Upper lobe of right lung (tissue), 1 donor: ENCODE data around the gene ATG7. TPM values are rescaled to one million over a fixed set of nuclear protein-coding genes. Genes with fewer than 3 reads are reported as not detected.

Experiments
- ATAC-seq: fragments of 200-7000 bp; cut with Tn5 transposase; one replicate; pipeline ENCODE4 v1.9.1; 2020; ENCODE audit warnings: mild to moderate bottlenecking, moderate library complexity
- DNase-seq: peaks from one replicate; pipeline ENCODE4 v3.0.0-alpha.2; 2020
- H3K27ac ChIP-seq: fragments of 200-600 bp; one replicate; pipeline ENCODE4 v1.8.0; 2022
- H3K27me3 ChIP-seq: fragments of 200-600 bp; one replicate; pipeline ENCODE4 v1.8.0; 2022; ENCODE audit warnings: mild to moderate bottlenecking
- H3K36me3 ChIP-seq: fragments of 200-600 bp; one replicate; pipeline ENCODE4 v1.8.0; 2022
- H3K4me1 ChIP-seq: fragments of 200-600 bp; one replicate; pipeline ENCODE4 v1.8.0; 2022
- H3K4me3 ChIP-seq: fragments of 200-600 bp; one replicate; pipeline ENCODE4 v1.8.0; 2022; ENCODE audit warnings: mild to moderate bottlenecking
- H3K9me3 ChIP-seq: fragments of 200-600 bp; one replicate; pipeline ENCODE4 v1.8.0; 2022
- intact Hi-C: fragments of 100-400 bp; cut with DNase I; formaldehyde crosslinking; loops from one replicate; pipeline ENCODE4 v1.11.0; 2022
- total RNA-seq: library from RNA; stranded (reverse); fragmentation: NEBNext Ultra II Directional; extraction: Animal tissue kit (Norgen Biotek cat#: 25700); gene quantifications from one replicate; pipeline ENCODE4 v1.2.1, GENCODE V29; 2021
- TF ChIP-seq, protein P1 (sequence below): fragments of 200-600 bp; IDR thresholded peaks from one replicate; pipeline ENCODE4 v1.8.0; 2022; ENCODE audit warnings: antibody characterized with exemption
- donor health status: DM: no; HTN: yes; CAD: no; lungs with severe emphysema.

Gene ATG7
- total RNA-seq, 1 donor from 2014 or later: 49.9 TPM

DNA sequence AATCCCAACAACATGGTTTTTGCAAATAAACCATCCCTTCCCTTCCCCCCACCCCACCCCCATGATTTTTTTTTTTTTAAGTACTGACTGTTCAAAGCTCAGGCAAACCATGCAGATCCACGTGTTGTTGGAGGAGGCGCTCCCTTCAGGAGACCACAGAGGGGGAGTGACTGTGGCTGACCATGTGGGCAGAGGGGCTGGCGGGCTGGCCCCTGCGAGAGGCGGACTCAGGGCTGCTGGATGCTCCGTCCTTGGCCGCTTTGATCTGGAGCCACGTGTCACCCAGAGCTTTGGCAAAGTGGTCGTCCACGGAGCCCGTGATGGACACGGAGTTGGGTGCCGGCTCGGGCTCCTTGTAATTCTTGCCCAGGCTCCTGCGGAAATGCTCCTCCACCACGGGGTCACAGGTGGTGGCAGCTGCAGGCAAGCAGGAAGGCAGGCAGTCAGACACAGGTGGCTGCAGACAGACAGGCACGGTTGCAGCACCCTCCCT lies 286.3 kb downstream of the ATG7 start:
- Histone ChIP-seq H3K4me1 (peaks cover 55% of the 10 kb centered on the region), H3K9me3 (no peaks in the 10 kb centered on the region), H3K36me3 (peaks cover 57% of the 10 kb centered on the region), H3K27ac (no peak overlapping the region), H3K4me3 (no peak overlapping the region), H3K27me3 (no peaks in the 10 kb centered on the region)
- ATAC-seq (no peak), DNase-seq (no peak)
- TF ChIP-seq, protein P1, sequence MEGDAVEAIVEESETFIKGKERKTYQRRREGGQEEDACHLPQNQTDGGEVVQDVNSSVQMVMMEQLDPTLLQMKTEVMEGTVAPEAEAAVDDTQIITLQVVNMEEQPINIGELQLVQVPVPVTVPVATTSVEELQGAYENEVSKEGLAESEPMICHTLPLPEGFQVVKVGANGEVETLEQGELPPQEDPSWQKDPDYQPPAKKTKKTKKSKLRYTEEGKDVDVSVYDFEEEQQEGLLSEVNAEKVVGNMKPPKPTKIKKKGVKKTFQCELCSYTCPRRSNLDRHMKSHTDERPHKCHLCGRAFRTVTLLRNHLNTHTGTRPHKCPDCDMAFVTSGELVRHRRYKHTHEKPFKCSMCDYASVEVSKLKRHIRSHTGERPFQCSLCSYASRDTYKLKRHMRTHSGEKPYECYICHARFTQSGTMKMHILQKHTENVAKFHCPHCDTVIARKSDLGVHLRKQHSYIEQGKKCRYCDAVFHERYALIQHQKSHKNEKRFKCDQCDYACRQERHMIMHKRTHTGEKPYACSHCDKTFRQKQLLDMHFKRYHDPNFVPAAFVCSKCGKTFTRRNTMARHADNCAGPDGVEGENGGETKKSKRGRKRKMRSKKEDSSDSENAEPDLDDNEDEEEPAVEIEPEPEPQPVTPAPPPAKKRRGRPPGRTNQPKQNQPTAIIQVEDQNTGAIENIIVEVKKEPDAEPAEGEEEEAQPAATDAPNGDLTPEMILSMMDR: no peak
- intact Hi-C loops: no loop called here

DNA sequence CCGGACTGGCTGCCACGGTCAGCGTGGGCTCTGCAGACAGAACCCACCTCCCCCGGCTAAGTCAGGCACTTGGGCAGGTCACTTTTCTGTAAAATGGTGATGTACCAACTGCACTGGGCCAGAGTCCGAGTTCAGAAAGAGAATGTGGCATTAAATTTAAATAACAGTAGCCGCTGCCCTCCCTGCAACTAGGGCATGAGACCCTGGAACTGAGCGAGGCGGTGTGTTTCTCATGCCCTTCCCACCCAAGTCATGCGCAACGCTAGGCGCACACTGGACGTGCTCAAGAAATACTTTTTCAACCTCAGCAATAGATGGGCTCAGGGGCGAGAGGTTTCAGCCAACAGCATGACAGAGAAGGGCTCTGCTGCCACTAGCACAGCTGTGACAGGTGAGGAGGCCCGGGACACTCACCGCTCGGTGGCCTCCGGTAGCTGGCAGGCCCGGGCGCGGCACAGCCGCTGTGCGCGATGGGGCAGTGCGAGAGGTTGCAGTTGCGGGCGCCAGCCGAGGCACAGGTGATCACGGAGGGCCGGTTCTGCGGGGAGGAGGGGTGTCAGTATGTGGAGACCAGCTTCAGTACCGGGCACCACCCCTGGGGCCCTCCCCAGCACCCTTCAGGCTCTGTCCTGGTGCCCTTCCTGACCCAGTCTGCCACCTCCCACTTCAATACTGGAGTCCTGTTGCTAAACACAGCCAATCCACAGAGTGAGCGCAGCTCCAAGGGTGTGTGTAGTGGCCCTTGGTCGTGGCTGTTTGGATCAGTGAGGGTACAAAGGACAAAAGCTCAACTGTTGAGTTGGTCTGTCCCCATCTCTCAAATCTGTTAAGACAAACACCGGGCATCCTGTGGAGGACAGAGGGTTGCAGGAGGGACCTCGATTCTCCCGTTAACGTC lies 287.0 kb downstream of the ATG7 start:
- H3K27ac ChIP-seq: peak overlapping the region; percentile 4
- peaks cover 48% of the 10 kb centered on the region for H3K4me1 ChIP-seq
- no peaks in the 10 kb centered on the region for H3K27me3 ChIP-seq
- H3K9me3 ChIP-seq: no peaks in the 10 kb centered on the region
- TF ChIP-seq, protein P1: no peak
- ATAC-seq: peak; percentile 13
- DNase-seq: no peak
- H3K4me3 ChIP-seq: no peak overlapping the region
- H3K36me3 ChIP-seq: peaks cover 64% of the 10 kb centered on the region
- intact Hi-C loops: no loop called here

DNA sequence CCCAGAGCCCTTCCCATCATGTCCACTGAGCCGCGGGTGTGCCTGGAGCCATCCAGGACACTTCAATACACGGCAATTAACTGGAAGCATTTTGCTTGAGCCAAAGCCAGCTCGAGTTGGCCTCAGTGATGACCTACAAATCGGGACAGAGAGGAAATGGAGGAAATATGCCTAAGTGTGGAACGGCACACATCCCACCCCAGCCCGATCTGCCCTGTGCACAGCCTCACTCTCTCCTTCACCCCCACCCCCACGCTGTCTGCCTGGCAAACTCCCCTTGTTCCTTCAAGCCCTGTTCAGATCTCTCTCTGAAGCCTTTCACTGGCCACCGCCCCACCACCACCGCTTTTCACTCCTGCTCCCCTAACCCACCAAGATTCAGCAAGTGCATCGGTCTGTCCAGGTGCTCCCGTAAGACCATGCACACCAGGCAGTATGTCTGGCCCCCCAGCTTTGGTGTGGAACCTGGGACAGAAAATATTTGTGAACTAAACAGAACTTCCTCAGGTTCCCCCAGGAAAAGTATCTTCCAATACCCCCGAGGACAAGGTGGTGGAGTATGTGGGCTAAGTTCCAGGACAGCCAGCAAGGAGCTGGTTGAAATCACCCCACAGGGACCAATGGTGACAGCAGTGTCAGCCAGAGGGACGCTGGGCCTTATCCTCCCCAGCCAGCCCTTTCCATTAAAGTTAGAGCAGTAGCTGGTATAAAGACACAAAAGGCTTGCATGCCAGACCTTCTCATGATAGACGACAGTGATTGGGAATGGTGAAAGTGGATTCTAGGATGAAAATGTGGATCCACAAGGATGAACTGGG lies 287.8 kb downstream of the ATG7 start:
- peaks cover 66% of the 10 kb centered on the region for H3K36me3 ChIP-seq
- peak; percentile 2 for ATAC-seq
- peaks cover 44% of the 10 kb centered on the region for H3K4me1 ChIP-seq
- H3K9me3 ChIP-seq: no peaks in the 10 kb centered on the region
- intact Hi-C loops: no loop called here
- no peaks in the 10 kb centered on the region for H3K27me3 ChIP-seq
- H3K4me3 ChIP-seq: no peak overlapping the region
- H3K27ac ChIP-seq: peak overlapping the region; percentile 42
- no peak for DNase-seq
- TF ChIP-seq, protein P1: no peak

DNA sequence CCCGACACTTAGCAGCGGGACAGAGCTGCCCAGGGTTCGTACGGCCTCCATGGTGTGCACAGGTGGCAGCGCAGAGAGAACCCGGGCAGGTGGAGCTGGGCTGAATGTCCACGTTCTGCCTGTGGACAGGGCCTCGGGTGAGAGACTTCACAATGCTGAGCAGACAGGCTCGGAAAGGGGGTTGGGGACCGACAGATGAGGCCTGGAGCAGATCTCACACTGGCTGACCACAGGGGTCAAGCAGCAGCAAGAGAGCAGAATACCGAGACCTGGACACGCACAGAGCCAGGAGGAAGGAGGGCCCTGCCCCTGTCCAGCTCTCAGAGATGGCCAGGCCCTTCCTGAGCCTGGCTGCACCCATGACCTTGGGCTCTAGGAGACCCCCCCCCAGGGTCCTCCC lies 288.5 kb downstream of the ATG7 start:
- peaks cover 40% of the 10 kb centered on the region for H3K4me1 ChIP-seq
- intact Hi-C loops: no loop called here
- H3K27me3 ChIP-seq: no peaks in the 10 kb centered on the region
- H3K4me3 ChIP-seq: no peak overlapping the region
- H3K9me3 ChIP-seq: no peaks in the 10 kb centered on the region
- ATAC-seq (no peak), DNase-seq (no peak)
- H3K36me3 ChIP-seq: peaks cover 62% of the 10 kb centered on the region
- H3K27ac ChIP-seq: peak overlapping the region; percentile 42
- TF ChIP-seq, protein P1: no peak

DNA sequence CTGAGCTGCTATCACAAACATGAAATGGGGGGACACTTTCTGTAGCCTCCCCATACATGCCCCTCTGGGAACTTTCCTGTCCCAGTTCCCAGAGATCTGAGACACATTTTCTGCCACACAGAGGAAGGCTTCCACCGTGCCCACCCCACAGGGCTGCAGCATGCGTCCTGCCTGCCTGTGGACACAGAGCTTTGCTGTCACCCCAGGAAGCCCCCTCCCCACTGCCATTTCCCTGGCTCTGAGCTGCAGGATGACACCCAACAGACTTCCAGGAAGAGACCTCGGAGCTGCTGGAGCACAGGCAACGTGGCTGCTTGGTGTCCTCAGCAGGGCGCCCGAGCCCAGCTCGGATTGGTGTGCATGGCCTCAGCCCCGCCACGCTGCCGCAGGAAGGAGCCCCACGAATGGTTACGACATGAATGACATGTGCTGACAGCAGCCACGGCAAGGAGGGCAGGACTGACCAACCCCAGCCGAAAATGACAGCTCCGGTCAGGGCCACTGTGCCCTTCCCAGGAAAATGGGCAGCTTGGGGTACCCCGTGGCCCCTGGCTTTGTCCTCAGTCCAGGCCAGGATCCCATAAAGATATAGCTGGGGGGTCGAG lies 290.2 kb downstream of the ATG7 start:
- peaks cover 26% of the 10 kb centered on the region for H3K4me1 ChIP-seq
- TF ChIP-seq, protein P1: no peak

More for the DNA sequence above, 290.2 kb downstream of the ATG7 start:
- no peak overlapping the region for H3K27ac ChIP-seq
- no peaks in the 10 kb centered on the region for H3K27me3 ChIP-seq
- ATAC-seq (no peak), DNase-seq (no peak)
- no peak overlapping the region for H3K4me3 ChIP-seq
- no peaks in the 10 kb centered on the region for H3K9me3 ChIP-seq
- H3K36me3 ChIP-seq: peaks cover 63% of the 10 kb centered on the region
- intact Hi-C loops: no loop called here
